Measurements from ENCODE around the gene ZNF512B.

- TF ChIP-seq REST (IDR thresholded peaks at IDR 0.05; ENCODE audit: unreplicated experiment): no peak
- TF ChIP-seq CTCF (conservative IDR thresholded peaks at IDR 0.05; ENCODE audit: low read depth in 2 of 2): no peak
Observed at GRCh38 chr20:63978319-63979228, 8.8 kb upstream of the ZNF512B start.
